Esophagus squamous epithelium (tissue), 4 donors: ENCODE measurements around the gene ARHGEF37.

Source experiments
- POLR2A ChIP-seq, 4 donors: fragments of 450-650 bp; IDR thresholded peaks; one replicate each; pipeline ENCODE4 v1.6.1; 2017; ENCODE audit warnings: antibody characterized with exemption in 4 of 4, mild to moderate bottlenecking in 4 of 4, moderate library complexity in 3 of 4
- TF ChIP-seq, protein P1 (sequence below), 6 experiments: fragments of 450-650 bp in 4 of 6; fragments of 200-600 bp in 2 of 6; sonication (generic) in 2 of 6; IDR thresholded peaks; one replicate each; pipeline ENCODE4 v1.5.1; 2016 to 2019; ENCODE audit warnings: antibody characterized with exemption in 6 of 6, mild to moderate bottlenecking in 4 of 6, moderate library complexity in 4 of 6

DNA sequence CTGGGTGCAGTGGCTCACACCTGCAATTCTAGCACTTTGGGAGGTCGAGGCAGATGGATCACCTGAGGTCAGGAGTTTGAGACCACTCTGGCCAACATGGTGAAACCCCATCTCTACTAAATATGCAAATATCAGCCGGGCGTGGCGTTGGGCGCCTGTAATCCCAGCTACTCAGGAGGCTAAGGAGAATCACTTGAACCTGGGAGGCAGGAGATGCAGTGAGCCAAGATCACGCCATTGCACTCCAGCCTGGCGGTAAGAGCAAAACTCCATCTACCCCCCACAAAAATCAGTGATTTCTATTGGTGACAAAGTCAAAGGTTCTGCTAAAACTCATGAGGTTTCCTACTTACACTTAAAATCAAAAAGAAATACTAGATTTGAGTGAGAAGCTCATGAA lies 48.9 kb upstream of the ARHGEF37 start:
- TF ChIP-seq, protein P1, sequence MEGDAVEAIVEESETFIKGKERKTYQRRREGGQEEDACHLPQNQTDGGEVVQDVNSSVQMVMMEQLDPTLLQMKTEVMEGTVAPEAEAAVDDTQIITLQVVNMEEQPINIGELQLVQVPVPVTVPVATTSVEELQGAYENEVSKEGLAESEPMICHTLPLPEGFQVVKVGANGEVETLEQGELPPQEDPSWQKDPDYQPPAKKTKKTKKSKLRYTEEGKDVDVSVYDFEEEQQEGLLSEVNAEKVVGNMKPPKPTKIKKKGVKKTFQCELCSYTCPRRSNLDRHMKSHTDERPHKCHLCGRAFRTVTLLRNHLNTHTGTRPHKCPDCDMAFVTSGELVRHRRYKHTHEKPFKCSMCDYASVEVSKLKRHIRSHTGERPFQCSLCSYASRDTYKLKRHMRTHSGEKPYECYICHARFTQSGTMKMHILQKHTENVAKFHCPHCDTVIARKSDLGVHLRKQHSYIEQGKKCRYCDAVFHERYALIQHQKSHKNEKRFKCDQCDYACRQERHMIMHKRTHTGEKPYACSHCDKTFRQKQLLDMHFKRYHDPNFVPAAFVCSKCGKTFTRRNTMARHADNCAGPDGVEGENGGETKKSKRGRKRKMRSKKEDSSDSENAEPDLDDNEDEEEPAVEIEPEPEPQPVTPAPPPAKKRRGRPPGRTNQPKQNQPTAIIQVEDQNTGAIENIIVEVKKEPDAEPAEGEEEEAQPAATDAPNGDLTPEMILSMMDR (IDR thresholded peaks at IDR 0.05), result no peak
- TF ChIP-seq POLR2A (IDR thresholded peaks at IDR 0.05), result no peak
